NCI-H2107 treated with DMSO at 0.1 percent for 48 hours (cell line): ENCODE results near the gene NEIL1.
"Not testable (repeated sequence)": the region's sequence is repeated elsewhere in the genome, so short reads cannot be mapped to it uniquely, and the experiment has no call there.

ENCODE experiments used
- DNase-seq: peaks from one replicate; lab custom pipeline; 2025; ENCODE audit not compliant: unreplicated experiment; lab: John Stamatoyannopoulos, UW

NEIL1 gene

GRCh38 chr15:75332093-75332492, 14.7 kb upstream of the NEIL1 start:
- DNase-seq, result not testable (repeated sequence)

- not testable (repeated sequence) for DNase-seq
Measured at GRCh38 chr15:75333654-75334419, 13.0 kb upstream of the NEIL1 start.

GRCh38 chr15:75335313-75335704, 11.5 kb upstream of the NEIL1 start:
- no peak for DNase-seq

GRCh38 chr15:75335705-75336355, 11.0 kb upstream of the NEIL1 start, which contains the start of gene COMMD4:
Gene COMMD4, plus strand, starts transcription at chr15:75336063. Its CDS starts 27 bp downstream, at chr15:75336090.
- DNase-seq, result peak; percentile 54

GRCh38 chr15:75338661-75339240, 8.1 kb upstream of the NEIL1 start:
- no peak for DNase-seq

- no peak for DNase-seq
Measured at GRCh38 chr15:75339531-75340240, 7.2 kb upstream of the NEIL1 start.

GRCh38 chr15:75342221-75342620, 4.6 kb upstream of the NEIL1 start:
- no peak for DNase-seq

- DNase-seq, result not testable (repeated sequence)
Measured at GRCh38 chr15:75343953-75344352, 2.9 kb upstream of the NEIL1 start.

GRCh38 chr15:75347222-75348033, 589 bp downstream of the NEIL1 start:
- DNase-seq, result no peak

GRCh38 chr15:75348034-75348561, 1.3 kb downstream of the NEIL1 start:
- DNase-seq, result no peak

GRCh38 chr15:75348562-75349350, 1.9 kb downstream of the NEIL1 start:
- no peak for DNase-seq

GRCh38 chr15:75349351-75349669, 2.5 kb downstream of the NEIL1 start:
- DNase-seq, result not testable (repeated sequence)

- no peak for DNase-seq
Measured at GRCh38 chr15:75349851-75350588, 3.2 kb downstream of the NEIL1 start.

- no peak for DNase-seq
Measured at GRCh38 chr15:75350601-75351361, 3.9 kb downstream of the NEIL1 start.

GRCh38 chr15:75352186-75353080, 5.6 kb downstream of the NEIL1 start:
- no peak for DNase-seq

- DNase-seq, result no peak
Measured at GRCh38 chr15:75353604-75354003, 6.8 kb downstream of the NEIL1 start.

GRCh38 chr15:75354454-75354853, 7.6 kb downstream of the NEIL1 start:
- no peak for DNase-seq
